ENCODE measurements around the gene FAM20B.
A peak's percentile ranks its signal among the peaks of the same experiment; 100 is the strongest.

- TF ChIP-seq CTCF (conservative IDR thresholded peaks at IDR 0.05 in 1 of 2, IDR thresholded peaks at IDR 0.05 in 1 of 2; ENCODE audit: extremely low read depth in 1 of 2, insufficient read depth in 1 of 2, low read depth in 1 of 2, low read length in 2 of 2): peak; percentile 73 to 74
- no peak for TF ChIP-seq EZH2 (IDR thresholded peaks at IDR 0.05; ENCODE audit: borderline replicate concordance, low read length)
Observed at GRCh38 chr1:179079113-179079761, 53.5 kb downstream of the FAM20B start.
